GM23338 (cell line): ENCODE data around the gene PROX1.

Source experiments
- CREB1 ChIP-seq: fragments of 250-450 bp; sonication (Bioruptor Pico); IDR thresholded peaks from 2 replicates; pipeline ENCODE4 v1.5.0; 2020; ENCODE audit warnings: low read depth, mild to moderate bottlenecking, moderate library complexity
- CTCF ChIP-seq, 2 experiments: fragments of 200-600 bp in 1 of 2; sonication (generic) in 1 of 2; conservative IDR thresholded peaks; 2 replicates each; pipeline versions ENCODE4 v1.5.1 to v1.6.1; 2016 to 2017; ENCODE audit warnings: antibody characterized with exemption in 2 of 2, low read depth in 2 of 2, mild to moderate bottlenecking in 2 of 2, moderate library complexity in 1 of 2
- EZH2 ChIP-seq: fragments of 200-600 bp; sonication (generic); IDR thresholded peaks from one replicate; pipeline ENCODE4 v1.8.0; 2017; ENCODE audit warnings: antibody characterized with exemption, mild to moderate bottlenecking, low read depth; ENCODE audit not compliant: unreplicated experiment
- EZH2phosphoT487 ChIP-seq: fragments of 200-600 bp; sonication (generic); IDR thresholded peaks from one replicate; pipeline ENCODE4 v1.8.1; 2018; ENCODE audit warnings: antibody characterized with exemption; ENCODE audit not compliant: unreplicated experiment
- JUNB ChIP-seq: IDR thresholded peaks from one replicate; pipeline ENCODE4 v1.6.1; 2016; ENCODE audit warnings: antibody characterized with exemption; ENCODE audit not compliant: unreplicated experiment
- NANOG ChIP-seq: IDR thresholded peaks from 2 replicates; pipeline ENCODE4 v1.6.1; 2016; ENCODE audit warnings: antibody characterized with exemption, borderline replicate concordance
- POLR2AphosphoS5 ChIP-seq: IDR thresholded peaks from 2 replicates; pipeline ENCODE4 v1.6.1; 2016; ENCODE audit warnings: antibody characterized with exemption, low read depth
- REST ChIP-seq: IDR thresholded peaks from one replicate; pipeline ENCODE4 v1.6.1; 2018; ENCODE audit warnings: antibody characterized with exemption; ENCODE audit not compliant: unreplicated experiment
- STAT1 ChIP-seq: IDR thresholded peaks from one replicate; pipeline ENCODE4 v1.6.1; 2016; ENCODE audit warnings: antibody characterized with exemption; ENCODE audit not compliant: unreplicated experiment
- ZNF331 ChIP-seq: fragments of 250-450 bp; sonication (Bioruptor Pico); IDR thresholded peaks from 2 replicates; pipeline ENCODE4 v1.5.0; 2020; ENCODE audit warnings: low read depth, mild to moderate bottlenecking, moderate library complexity

GRCh38 chr1:214021321-214021720 is 33.5 kb downstream of the PROX1 start:
- no peak for TF ChIP-seq EZH2
- TF ChIP-seq POLR2AphosphoS5, result no peak
- TF ChIP-seq EZH2phosphoT487, result no peak
- no peak for TF ChIP-seq CTCF (conservative IDR thresholded peaks at IDR 0.05; ENCODE audit: low read depth in 2 of 2)
- no peak for TF ChIP-seq JUNB
- no peak for TF ChIP-seq CREB1
- TF ChIP-seq REST, result no peak
- TF ChIP-seq NANOG, result no peak
- TF ChIP-seq ZNF331 (CRISPR knock-in tag), result no peak
- TF ChIP-seq STAT1, result no peak
